Measurements from ENCODE around the gene COL8A2. TPM values are rescaled to one million over a fixed set of nuclear protein-coding genes. Genes with fewer than 3 reads are reported as not detected.

The COL8A2 gene
- total RNA-seq, 2 donors from 2014 or later, result 1.3 to 1.6 TPM

DNA sequence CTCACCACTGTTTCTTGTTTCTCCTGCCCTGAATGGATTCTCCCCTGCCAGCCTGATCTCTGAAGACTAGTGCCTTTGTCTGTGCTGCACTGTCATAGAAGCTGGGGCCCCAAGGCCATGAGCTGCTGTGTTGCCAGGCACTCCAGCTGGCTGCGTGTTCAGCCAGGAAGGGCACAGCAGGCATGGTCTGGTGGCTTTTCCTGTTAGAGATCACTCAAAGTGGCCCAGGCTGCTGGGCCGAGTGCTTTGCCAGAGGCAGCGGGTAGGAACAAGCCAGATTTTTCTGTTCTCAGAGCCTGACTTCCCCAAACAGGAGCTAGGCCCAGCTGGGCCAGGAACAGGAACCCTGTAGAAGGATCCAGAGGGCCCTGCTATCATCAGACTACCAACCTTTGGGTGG, 31.1 kb downstream of the COL8A2 start:
- 33% methylated on average over 3 of the region's 3 CpGs; no CpG with 5 or more reads in 1 of the 2 donors for WGBS, 2 donors
- Histone ChIP-seq H3K9me3 (no peaks in the 10 kb centered on the region), H3K36me3 (replicated peaks in 1 of 2; ENCODE audit: insufficient read depth in 1 of 2, low read depth in 2 of 2) (peaks cover 19% of the 10 kb centered on the region in 2 donors), H3K4me1 (peaks cover 12% of the 10 kb centered on the region), H3K27me3 (no peaks in the 10 kb centered on the region), H3K4me3 (no peak overlapping the region), H3K27ac (peak overlapping the region in 1 of 4 donors; percentile 9)
- no peak for ATAC-seq
- TF ChIP-seq POLR2A (IDR thresholded peaks at IDR 0.05), result no peak
- TF ChIP-seq, protein P1, sequence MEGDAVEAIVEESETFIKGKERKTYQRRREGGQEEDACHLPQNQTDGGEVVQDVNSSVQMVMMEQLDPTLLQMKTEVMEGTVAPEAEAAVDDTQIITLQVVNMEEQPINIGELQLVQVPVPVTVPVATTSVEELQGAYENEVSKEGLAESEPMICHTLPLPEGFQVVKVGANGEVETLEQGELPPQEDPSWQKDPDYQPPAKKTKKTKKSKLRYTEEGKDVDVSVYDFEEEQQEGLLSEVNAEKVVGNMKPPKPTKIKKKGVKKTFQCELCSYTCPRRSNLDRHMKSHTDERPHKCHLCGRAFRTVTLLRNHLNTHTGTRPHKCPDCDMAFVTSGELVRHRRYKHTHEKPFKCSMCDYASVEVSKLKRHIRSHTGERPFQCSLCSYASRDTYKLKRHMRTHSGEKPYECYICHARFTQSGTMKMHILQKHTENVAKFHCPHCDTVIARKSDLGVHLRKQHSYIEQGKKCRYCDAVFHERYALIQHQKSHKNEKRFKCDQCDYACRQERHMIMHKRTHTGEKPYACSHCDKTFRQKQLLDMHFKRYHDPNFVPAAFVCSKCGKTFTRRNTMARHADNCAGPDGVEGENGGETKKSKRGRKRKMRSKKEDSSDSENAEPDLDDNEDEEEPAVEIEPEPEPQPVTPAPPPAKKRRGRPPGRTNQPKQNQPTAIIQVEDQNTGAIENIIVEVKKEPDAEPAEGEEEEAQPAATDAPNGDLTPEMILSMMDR (IDR thresholded peaks at IDR 0.05), result no peak
- intact Hi-C loops (cut with DNase I), result loop anchor here (10.0 kb wide), 2 partner anchors 51 to 321 kb away; partner anchors contain the start of gene TRAPPC3
- no peak for DNase-seq

- intact Hi-C loops (cut with DNase I), result loop anchor here (10.0 kb wide), 2 partner anchors 52 to 322 kb away; partner anchors contain the start of gene TRAPPC3
- no peak overlapping the region for H3K4me3 ChIP-seq
- H3K4me1 ChIP-seq, result peaks cover 15% of the 10 kb centered on the region
- peaks cover 19% of the 10 kb centered on the region in 2 donors for H3K36me3 ChIP-seq (replicated peaks in 1 of 2; ENCODE audit: insufficient read depth in 1 of 2, low read depth in 2 of 2)
- ATAC-seq, result no peak
- TF ChIP-seq, protein P1 (IDR thresholded peaks at IDR 0.05), result no peak
- TF ChIP-seq POLR2A (IDR thresholded peaks at IDR 0.05), result no peak
- H3K27ac ChIP-seq, result no peak overlapping the region
- no peaks in the 10 kb centered on the region for H3K9me3 ChIP-seq
- H3K27me3 ChIP-seq, result no peaks in the 10 kb centered on the region
- WGBS, 2 donors, result 82% methylated on average over 6 of the region's 7 CpGs
- DNase-seq, result no peak
Measured at GRCh38 chr1:36093226-36093625, 31.8 kb downstream of the COL8A2 start.

DNA sequence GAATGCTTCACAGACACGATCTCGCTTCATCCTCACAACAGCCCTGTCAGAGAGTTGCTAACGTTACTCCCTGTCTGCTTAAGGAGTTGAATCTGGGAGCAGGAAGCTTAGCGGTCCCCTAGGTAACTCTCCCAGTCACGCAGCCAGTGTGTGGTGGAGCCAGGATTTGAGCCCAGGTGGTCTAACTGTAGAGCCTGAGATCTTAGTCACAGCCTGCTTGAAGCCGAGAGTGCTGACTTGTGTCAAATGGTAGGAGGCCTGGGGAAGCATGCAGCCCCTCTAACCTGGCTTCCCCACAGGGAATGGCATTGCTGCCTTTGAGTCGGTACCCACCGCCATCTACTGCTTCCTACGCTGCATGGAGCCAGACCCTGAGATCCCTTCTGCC, 32.2 kb downstream of the COL8A2 start:
- ATAC-seq (no peak), DNase-seq (no peak)
- no peak for TF ChIP-seq POLR2A (IDR thresholded peaks at IDR 0.05)
- TF ChIP-seq, protein P1 (IDR thresholded peaks at IDR 0.05), result no peak
- intact Hi-C loops (cut with DNase I), result loop anchor here (10.0 kb wide), 2 partner anchors 52 to 322 kb away; partner anchors contain the start of gene TRAPPC3
- Histone ChIP-seq H3K4me1 (peaks cover 17% of the 10 kb centered on the region), H3K9me3 (no peaks in the 10 kb centered on the region), H3K27me3 (no peaks in the 10 kb centered on the region), H3K36me3 (replicated peaks in 1 of 2; ENCODE audit: insufficient read depth in 1 of 2, low read depth in 2 of 2) (peaks cover 19% of the 10 kb centered on the region in 2 donors), H3K4me3 (no peak overlapping the region), H3K27ac (no peak overlapping the region)
- 94 to 95% methylated on average over 7 to 9 of the region's 9 CpGs for WGBS, 2 donors

- 89 to 93% methylated on average over 15 to 17 of the region's 17 CpGs for WGBS, 2 donors
- Histone ChIP-seq H3K27ac (no peak overlapping the region), H3K9me3 (no peaks in the 10 kb centered on the region), H3K4me3 (no peak overlapping the region), H3K36me3 (replicated peaks in 1 of 2; ENCODE audit: insufficient read depth in 1 of 2, low read depth in 2 of 2) (peaks cover 19% of the 10 kb centered on the region in 2 donors), H3K27me3 (no peaks in the 10 kb centered on the region), H3K4me1 (peaks cover 17% of the 10 kb centered on the region)
- ATAC-seq, result no peak
- DNase-seq, result no peak
- intact Hi-C loops (cut with DNase I), result loop anchor here (10.0 kb wide), 2 partner anchors 53 to 323 kb away; partner anchors contain the start of gene TRAPPC3
- no peak for TF ChIP-seq POLR2A (IDR thresholded peaks at IDR 0.05)
- TF ChIP-seq, protein P1 (IDR thresholded peaks at IDR 0.05), result no peak
Measured at GRCh38 chr1:36092166-36092797, 32.7 kb downstream of the COL8A2 start.

Measured in body of pancreas (tissue), 4 donors.